GM18507 (cell line): Measurements from ENCODE around the gene EBLN2.

ENCODE experiments used
- DNase-seq: peaks from one replicate; pipeline ENCODE4 v3.0.0; 2011; ENCODE audit warnings: low read depth; ENCODE audit not compliant: insufficient read length; ENCODE audit errors: extremely low spot score
- FAIRE-seq: peaks from 2 replicates; lab custom pipeline; 2011; peaks lifted over from hg19 to GRCh38; lab: Jason Lieb, UNC

EBLN2 gene

GRCh38 chr3:73098026-73098425 lies 36.6 kb downstream of the EBLN2 start:
- no peak for DNase-seq
- no peak for FAIRE-seq

GRCh38 chr3:73098873-73099272 lies 37.4 kb downstream of the EBLN2 start:
- DNase-seq (no peak), FAIRE-seq (no peak)

GRCh38 chr3:73100741-73101559 lies 39.5 kb downstream of the EBLN2 start:
- peak; percentile 93 for FAIRE-seq
- peak; percentile 59 for DNase-seq

- FAIRE-seq (no peak), DNase-seq (no peak)
Observed at GRCh38 chr3:73101881-73102280, 40.4 kb downstream of the EBLN2 start.

GRCh38 chr3:73107215-73107614 lies 45.8 kb downstream of the EBLN2 start:
- FAIRE-seq (no peak), DNase-seq (no peak)

DNA sequence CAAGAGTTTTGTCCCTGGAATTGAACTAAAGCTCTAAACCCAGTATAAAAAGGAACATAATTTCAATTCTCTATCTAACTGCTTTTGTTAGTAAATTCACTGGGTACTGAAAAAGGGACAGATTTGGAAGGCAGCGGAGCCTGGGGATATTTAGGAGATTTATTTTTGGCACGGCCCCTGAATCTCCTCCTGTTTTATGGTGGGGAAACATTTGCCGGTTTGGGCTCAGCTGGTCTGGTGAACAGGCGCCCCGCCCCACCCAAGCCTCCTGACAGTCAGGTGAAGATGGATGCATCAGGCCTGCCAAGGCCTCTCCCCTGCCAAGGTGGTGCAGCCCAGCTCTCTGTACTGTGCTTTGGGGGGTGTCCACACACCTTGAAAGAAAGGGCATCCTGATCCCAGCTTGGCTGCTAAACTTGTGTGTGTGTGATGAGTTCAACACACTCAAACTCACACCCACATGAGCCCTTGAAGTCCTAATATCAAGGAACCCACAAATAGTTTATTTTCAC lies 46.3 kb downstream of the EBLN2 start:
- DNase-seq (no peak), FAIRE-seq (no peak)

GRCh38 chr3:73108750-73109149 lies 47.3 kb downstream of the EBLN2 start:
- FAIRE-seq (no peak), DNase-seq (no peak)

DNA sequence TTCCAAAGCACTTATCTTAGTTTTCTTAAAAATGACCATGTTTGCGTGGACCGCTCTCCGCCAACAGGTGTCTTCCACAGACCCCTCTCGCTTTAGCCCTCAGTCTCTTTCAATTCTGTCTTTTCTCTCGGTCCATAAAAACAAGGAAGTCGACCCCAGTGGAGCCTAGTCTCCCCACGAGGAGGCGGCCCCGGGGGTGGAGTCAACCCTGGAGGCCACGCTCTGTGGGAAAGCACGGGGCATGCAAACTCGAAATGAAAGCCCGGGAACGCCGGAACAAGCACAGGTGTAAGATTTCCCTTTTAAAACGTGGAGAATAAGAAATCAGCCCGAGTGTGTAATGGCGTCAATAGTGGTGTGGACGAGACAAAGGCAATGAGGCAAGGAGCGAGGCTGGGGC lies 49.1 kb downstream of the EBLN2 start:
- FAIRE-seq: peak; percentile 100
- no peak for DNase-seq
